Measurements from ENCODE around the gene HGFAC.

HGFAC gene

DNA sequence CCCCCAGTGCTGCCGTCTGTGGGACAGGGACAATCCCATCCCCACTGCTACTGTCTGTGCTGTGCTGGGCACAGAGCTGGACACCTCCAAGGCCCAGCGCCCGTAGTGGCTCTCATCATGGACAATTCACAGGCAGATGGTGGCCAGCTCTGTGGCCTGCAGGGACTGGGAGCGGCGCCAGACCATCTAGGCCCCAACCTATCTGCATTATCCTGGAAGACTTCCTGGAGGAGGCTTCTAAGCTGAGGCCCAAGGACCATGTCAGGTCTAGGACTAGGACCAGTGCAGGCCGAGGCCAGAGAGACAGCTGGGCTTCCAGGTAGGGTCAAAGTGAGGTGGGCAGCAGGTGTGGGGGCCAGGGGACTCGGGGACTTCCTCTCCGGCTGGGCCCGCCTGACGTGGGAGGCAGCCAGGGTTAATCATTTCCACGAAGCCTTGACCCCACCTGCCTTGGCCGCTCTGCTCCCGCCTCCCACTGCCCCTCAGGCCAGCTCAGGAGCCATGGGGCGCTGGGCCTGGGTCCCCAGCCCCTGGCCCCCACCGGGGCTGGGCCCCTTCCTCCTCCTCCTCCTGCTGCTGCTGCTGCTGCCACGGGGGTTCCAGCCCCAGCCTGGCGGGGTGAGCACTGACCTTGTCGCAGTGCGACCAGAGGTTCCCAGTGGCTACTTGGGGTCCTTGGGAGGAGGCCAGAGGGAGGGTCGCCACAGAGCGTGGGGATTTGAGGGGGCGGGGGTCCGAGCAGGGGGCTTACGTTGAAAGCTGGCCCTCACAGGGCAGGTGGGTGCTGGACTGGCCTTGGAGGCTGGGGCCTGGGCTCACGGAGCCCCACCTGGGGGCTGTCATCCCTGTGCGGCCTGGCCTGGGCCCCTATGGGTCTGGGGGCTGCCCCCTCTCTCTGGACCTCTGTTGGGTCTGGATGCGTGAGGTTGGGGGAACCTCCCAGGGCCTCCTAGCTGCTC lies at the start of gene HGFAC:
Gene HGFAC, plus strand, starts transcription at position 468 of the 959 bp plus-strand sequence. Its CDS starts 34 bp downstream, at position 502.
- H3K27me3 ChIP-seq (replicated peaks) = no peaks in the 10 kb centered on the region
- H3K36me3 ChIP-seq (replicated peaks) = no peaks in the 10 kb centered on the region
- TF ChIP-seq, protein P1, sequence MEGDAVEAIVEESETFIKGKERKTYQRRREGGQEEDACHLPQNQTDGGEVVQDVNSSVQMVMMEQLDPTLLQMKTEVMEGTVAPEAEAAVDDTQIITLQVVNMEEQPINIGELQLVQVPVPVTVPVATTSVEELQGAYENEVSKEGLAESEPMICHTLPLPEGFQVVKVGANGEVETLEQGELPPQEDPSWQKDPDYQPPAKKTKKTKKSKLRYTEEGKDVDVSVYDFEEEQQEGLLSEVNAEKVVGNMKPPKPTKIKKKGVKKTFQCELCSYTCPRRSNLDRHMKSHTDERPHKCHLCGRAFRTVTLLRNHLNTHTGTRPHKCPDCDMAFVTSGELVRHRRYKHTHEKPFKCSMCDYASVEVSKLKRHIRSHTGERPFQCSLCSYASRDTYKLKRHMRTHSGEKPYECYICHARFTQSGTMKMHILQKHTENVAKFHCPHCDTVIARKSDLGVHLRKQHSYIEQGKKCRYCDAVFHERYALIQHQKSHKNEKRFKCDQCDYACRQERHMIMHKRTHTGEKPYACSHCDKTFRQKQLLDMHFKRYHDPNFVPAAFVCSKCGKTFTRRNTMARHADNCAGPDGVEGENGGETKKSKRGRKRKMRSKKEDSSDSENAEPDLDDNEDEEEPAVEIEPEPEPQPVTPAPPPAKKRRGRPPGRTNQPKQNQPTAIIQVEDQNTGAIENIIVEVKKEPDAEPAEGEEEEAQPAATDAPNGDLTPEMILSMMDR (IDR thresholded peaks at IDR 0.05; ENCODE audit: low read depth, low read length, missing control alignments) = no peak
- H3K27ac ChIP-seq = no peak within 1 kb of the TSS
- in situ Hi-C loops (cut with HindIII; ENCODE audit: low pct_ligation_motif_present, low sequenced_read_pairs) = loop anchor here (5.0 kb wide), 1 partner anchor 94 kb away; no protein-coding TSS in a partner anchor
- no peak for DNase-seq
- no peak within 1 kb of the TSS for H3K4me3 ChIP-seq (ENCODE audit: low read depth, low read length)

DNA sequence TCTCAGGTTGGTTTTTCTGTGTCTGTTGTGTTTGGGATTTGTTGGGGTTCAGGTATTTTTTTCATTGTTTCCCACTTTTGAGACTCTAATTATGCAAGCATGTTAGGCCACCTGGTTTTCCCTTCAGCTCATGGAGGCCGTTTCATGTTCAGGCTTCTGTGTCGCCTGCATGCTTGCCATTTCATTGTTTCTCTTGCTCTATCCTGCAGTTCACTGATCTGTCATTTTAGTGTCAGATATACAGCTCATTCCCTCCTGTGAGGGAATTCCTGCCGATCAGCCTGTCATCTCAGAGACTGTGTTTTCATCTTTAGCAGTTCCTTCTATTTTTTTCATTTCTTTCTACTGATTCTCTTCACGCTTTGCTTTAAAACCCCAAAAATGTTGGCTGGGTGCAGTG lies 49.4 kb upstream of the HGFAC start:
- TF ChIP-seq, protein P1 (IDR thresholded peaks at IDR 0.05; ENCODE audit: low read depth, low read length, missing control alignments) = no peak
- DNase-seq = no peak
- no peak overlapping the region for H3K27ac ChIP-seq
- H3K4me3 ChIP-seq (ENCODE audit: low read depth, low read length) = no peak overlapping the region
- no peaks in the 10 kb centered on the region for H3K27me3 ChIP-seq (replicated peaks)
- in situ Hi-C loops (cut with HindIII; ENCODE audit: low pct_ligation_motif_present, low sequenced_read_pairs) = no loop called here
- no peaks in the 10 kb centered on the region for H3K36me3 ChIP-seq (replicated peaks)

DNA sequence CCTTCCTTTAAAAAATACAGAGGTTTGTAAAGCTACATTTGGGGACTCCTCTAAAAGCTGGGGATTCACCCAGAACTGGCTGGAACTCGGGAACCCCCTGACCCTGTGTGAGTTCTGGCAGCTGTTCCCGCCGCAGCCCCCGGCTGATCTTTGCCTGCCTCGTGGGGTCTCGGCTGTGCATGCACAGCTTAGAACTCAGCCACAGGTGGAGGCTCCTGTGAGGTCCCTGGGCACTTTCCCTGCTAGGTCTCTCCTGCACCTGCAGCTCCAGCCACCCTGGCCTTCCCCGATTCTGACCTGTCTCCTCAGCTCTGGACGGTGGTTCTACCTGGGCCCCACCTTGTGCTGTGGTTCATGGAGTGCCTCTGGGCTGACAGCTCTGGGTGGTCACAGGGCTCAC lies 48.6 kb upstream of the HGFAC start:
- H3K36me3 ChIP-seq (replicated peaks) = no peaks in the 10 kb centered on the region
- TF ChIP-seq, protein P1 (IDR thresholded peaks at IDR 0.05; ENCODE audit: low read depth, low read length, missing control alignments) = no peak
- no peak for DNase-seq

DNA sequence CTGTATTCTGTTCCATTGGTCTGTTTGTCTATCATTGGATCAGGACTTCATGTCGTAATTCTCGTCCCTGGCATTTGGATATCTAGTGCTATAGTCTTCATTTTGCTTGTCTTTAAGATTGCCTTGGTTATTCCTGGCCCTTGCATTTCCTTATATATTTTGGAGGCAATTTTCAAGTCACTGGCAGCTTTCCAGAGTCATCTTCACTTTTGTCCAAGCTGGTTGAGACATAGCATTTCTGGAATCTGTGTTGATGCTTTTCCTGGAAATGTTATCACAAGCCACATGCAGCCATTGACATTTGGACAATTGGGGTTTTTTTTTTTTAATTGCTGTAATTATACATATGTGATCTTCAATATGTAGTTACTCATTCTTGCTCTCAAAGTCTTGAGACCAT lies 45.2 kb upstream of the HGFAC start:
- H3K36me3 ChIP-seq (replicated peaks) = no peaks in the 10 kb centered on the region
- no peak overlapping the region for H3K4me3 ChIP-seq (ENCODE audit: low read depth, low read length)
- H3K27ac ChIP-seq = no peak overlapping the region
- no peak for DNase-seq
- TF ChIP-seq, protein P1 (IDR thresholded peaks at IDR 0.05; ENCODE audit: low read depth, low read length, missing control alignments) = no peak
- no peaks in the 10 kb centered on the region for H3K27me3 ChIP-seq (replicated peaks)
- in situ Hi-C loops (cut with HindIII; ENCODE audit: low pct_ligation_motif_present, low sequenced_read_pairs) = no loop called here

More for the DNA sequence above, 48.6 kb upstream of the HGFAC start:
- no peak overlapping the region for H3K27ac ChIP-seq
- in situ Hi-C loops (cut with HindIII; ENCODE audit: low pct_ligation_motif_present, low sequenced_read_pairs) = no loop called here
- H3K4me3 ChIP-seq (ENCODE audit: low read depth, low read length) = no peak overlapping the region
- no peaks in the 10 kb centered on the region for H3K27me3 ChIP-seq (replicated peaks)

DNA sequence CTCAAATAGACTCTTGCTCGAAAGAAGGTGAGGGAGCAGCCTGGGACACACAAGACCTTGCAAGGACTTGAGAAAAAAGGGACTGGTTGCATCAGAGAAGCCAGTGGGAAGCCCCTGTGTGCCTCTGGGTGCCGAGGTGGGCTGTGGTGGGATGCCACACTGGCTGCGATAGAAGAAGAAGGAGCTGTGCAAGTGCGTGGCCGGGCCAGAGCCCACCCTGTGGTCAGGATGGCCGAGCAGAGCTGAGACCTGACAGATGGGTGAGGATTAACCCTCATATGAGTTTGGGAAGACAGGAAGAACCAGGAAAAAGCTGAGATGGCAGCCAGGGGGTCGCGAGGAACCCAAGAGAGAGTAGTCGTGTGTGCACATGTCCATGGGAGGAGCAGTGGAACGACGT lies 44.6 kb upstream of the HGFAC start:
- Histone ChIP-seq H3K27ac (no peak overlapping the region), H3K36me3 (replicated peaks) (no peaks in the 10 kb centered on the region), H3K4me3 (ENCODE audit: low read depth, low read length) (no peak overlapping the region), H3K27me3 (replicated peaks) (no peaks in the 10 kb centered on the region)
- TF ChIP-seq, protein P1 (IDR thresholded peaks at IDR 0.05; ENCODE audit: low read depth, low read length, missing control alignments) = no peak
- in situ Hi-C loops (cut with HindIII; ENCODE audit: low pct_ligation_motif_present, low sequenced_read_pairs) = no loop called here
- no peak for DNase-seq
